NOMO-1 (cell line): ENCODE data around the gene MAPK7.
A peak's percentile ranks its signal among the peaks of the same experiment; 100 is the strongest.

Experiments used
- DNase-seq, 2 experiments: peaks; one replicate each; lab custom pipeline; 2025; ENCODE audit not compliant: unreplicated experiment in 2 of 2; lab: John Stamatoyannopoulos, UW

The MAPK7 gene

GRCh38 chr17:19414396-19415280, 36.3 kb downstream of the MAPK7 start:
- no peak for DNase-seq

DNA sequence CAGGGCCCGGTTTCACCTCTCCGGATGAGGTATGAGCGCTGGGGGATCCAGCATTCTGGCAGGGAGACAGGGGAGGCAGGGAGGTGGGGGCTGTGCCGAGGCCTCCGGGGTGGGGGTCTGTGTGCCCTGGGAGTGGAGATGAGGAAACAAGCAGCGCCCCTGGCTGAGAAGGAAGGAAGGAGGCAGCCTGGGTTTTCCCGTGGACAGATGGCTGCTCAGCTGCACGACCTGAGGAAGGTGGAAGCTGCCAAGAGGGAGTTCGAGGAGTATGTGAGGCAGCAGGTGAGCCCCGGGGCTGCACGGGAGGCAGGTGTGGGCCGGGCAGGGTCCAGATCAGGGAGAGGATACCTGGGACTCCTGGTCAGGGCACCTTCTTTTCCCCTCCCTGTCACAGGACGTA, 37.0 kb downstream of the MAPK7 start:
- no peak for DNase-seq

GRCh38 chr17:19415806-19416775, 37.8 kb downstream of the MAPK7 start:
- no peak for DNase-seq

DNA sequence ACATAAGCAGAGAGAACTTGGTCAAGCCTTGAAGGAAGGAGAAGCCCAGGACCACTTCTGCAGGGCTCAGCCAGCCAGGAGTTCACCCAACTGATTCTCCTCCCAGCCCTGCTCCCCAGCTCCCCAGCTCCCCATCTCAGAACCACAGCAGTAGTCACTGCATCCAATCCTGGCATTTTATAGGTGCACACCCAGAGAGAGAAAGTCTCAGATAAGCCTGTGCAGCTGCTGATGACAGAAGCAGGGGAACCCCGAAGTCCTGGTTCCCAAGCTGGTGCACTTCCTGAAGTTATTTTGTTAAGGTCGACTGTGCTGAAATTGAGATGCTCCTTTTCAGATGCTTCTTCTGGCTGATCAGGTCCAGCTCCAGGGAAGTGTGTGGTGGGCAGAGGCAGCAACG, 39.3 kb downstream of the MAPK7 start:
- no peak for DNase-seq

DNA sequence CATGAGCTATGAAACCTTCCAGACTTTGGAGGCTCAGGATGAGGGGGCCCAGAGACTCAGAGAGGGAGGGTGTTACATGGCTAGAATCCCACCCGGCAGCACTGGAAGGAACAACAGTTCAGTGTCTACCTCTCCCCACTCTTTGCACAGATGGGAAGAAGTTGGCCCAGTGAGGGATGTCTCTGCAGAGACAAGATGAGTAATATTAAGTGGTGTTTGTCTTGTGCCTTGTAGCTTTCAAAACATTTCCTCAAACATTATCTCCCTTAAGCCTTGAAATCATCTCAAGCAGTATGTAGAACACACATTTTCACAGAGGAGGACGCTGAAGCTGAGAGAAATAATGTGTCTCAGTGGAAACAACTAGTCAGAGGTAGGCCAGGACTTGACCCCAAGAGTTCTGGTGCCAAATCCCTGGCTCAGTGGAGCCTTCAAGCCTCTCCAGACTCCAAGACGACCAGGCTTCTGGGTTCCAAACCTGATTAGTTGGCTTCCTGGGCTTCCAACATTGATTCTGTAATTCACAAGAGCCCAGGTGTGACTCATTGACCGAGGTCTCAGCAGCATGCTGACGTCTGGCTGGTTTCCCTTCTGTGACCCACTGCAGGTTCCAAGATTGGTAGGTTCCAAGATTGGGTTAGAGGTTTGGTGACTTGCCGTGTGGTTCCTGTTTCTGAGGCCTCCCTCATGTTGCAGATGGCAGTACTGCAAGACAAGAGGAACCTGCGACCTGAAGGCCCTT, 40.1 kb downstream of the MAPK7 start:
- peak; percentile 69 to 70 for DNase-seq

GRCh38 chr17:19421219-19421618, 42.9 kb downstream of the MAPK7 start:
- no peak for DNase-seq

DNA sequence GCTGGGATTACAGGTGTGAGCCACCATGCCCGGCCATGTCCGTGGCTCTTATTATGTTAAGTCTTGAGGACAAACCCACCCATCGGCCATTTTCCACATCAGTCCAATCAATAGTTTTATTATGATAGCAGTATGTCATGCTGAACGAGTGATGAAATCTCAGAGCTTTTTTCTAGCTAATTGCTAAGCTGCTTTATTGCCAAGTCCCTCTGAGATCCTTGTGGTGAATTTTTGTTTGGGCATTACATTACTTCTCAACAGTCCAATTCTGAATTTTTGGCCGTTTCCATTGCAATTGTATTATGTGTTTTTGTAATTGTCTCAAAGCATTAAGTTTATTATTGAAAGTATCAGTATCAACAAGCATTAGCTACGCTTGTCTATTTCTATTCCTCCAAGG, 43.6 kb downstream of the MAPK7 start:
- no peak for DNase-seq

DNA sequence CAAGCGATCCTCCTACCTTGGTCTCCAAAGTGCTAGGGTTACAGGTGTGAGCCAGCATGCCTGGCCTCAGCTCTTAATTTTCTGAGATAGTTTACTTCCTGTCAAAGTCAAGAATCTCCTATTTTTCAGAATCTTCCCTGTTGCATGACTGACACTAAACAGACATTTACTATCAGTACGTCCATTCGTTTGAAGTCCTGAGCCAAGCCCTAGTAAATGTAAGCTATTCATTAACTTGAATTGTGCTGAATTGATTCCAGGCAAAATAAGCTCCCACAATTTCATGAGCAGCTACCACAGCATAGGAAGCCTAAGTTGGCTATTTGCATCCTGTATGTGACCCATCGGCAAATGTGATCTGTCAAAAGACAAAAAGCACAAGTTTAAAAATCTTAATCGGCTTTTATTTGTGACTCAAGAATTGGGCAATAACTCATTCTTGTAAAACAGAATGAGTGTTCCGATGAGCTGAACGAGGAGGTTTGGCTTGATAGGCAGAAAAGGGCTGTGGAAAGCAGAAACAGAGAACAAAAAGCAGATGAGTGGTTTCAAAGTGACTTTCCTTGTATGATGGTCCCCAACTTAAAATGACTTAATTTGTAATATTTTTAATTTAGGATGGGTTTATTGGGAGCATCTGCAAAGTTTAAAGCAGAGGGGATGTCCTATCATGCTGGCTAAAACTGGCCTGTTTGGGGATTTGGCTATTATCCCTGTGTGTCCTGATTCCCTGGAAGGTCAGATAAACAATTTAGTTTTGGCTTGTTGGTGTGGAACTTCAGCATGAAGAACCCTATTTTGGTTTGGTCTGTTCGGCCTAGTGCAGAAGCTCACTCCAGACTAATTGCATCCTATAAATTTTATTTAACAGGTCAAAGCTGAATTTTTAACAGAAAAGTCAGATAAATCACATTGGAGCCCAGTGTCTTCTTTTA, 46.9 kb downstream of the MAPK7 start:
- no peak for DNase-seq

- no peak for DNase-seq
These were observed 48.3 kb downstream of the MAPK7 start for GRCh38 chr17:19426631-19427030.

DNA sequence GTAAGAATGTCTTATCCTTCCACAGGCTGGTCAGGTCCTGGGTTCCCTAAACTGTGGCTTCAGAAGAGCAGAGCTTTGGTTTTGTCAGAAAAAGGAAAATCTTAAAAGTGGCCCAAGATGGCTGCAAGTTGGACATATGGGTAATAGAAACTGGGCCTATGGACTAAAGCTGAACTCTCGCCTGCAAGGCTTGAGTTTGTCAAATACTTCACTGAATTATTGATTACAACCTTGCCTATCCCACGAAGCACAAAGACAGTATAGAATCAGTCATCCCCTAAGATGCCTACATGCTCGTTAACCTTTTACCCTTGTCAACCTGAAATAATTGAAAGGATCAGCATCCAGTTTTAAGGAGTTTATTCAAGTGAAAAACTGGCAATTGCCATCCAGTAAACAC, 53.4 kb downstream of the MAPK7 start:
- no peak for DNase-seq
